HCT116 (cell line): Measurements from ENCODE around the gene INTS1.

Experiments used
- EZH2phosphoT487 ChIP-seq: fragments of 200-600 bp; IDR thresholded peaks from 2 replicates; pipeline ENCODE4 v1.6.1; 2018; ENCODE audit warnings: antibody characterized with exemption, borderline replicate concordance
- FOSL1 ChIP-seq: IDR thresholded peaks from 2 replicates; pipeline ENCODE4 v1.6.1; 2012; ENCODE audit warnings: low read depth
- POLR2A ChIP-seq: IDR thresholded peaks from 2 replicates; pipeline ENCODE4 v1.7.0; 2011; ENCODE audit warnings: borderline replicate concordance; ENCODE audit not compliant: insufficient read depth, insufficient read length; ENCODE audit errors: extremely low read depth
- POLR2AphosphoS5 ChIP-seq: IDR thresholded peaks from 2 replicates; pipeline ENCODE4 v1.6.1; 2011; ENCODE audit warnings: mild to moderate bottlenecking, low read depth, low read length, moderate library complexity
- RAD21 ChIP-seq: IDR thresholded peaks from 2 replicates; pipeline ENCODE4 v1.6.1; 2012; ENCODE audit warnings: low read depth, mild to moderate bottlenecking
- TF ChIP-seq, protein P1 (sequence below), 3 experiments: fragments of 200-600 bp in 1 of 3; sonication (generic) in 1 of 3; IDR thresholded peaks in 2 of 3; conservative IDR thresholded peaks in 1 of 3; 2 replicates each; pipeline ENCODE4 v1.5.1; 2012 to 2017; ENCODE audit warnings: low read depth in 2 of 3, low read length in 2 of 3, antibody characterized with exemption in 1 of 3, borderline replicate concordance in 1 of 3, control low read depth in 1 of 3, mild to moderate bottlenecking in 1 of 3, mixed read lengths in 1 of 3, mixed run types in 1 of 3, moderate library complexity in 1 of 3; ENCODE audit not compliant: insufficient read depth in 1 of 3
- TF ChIP-seq, protein P2 (sequence below): IDR thresholded peaks from 2 replicates; pipeline ENCODE4 v1.6.1; 2011; ENCODE audit warnings: mild to moderate bottlenecking, low read length, moderate library complexity; ENCODE audit not compliant: insufficient replicate concordance; ENCODE audit errors: extremely low read depth
- TF ChIP-seq, protein P3 (sequence below): IDR thresholded peaks from 2 replicates; pipeline ENCODE4 v1.6.1; 2012
- TF ChIP-seq, protein P4 (sequence below): IDR thresholded peaks from 2 replicates; pipeline ENCODE4 v1.6.1; 2012

DNA sequence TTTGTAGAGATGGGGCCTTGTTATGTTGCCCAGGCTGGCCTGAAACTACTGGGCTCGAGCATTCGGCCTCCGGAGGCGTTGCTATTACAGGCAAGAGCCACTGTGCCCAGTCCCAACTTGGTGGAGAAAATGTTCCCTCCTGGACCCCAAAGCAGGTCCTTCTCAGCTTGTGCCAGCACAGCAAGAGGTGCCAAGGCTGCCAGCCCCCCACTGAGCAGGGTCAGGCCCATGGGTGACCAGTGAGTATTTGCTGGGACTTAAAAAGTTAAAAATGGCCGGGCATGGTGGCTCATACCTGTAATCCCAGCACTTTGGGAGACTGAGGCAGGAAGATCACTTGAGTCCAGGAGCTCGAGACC, 30.9 kb upstream of the INTS1 start:
- TF ChIP-seq, protein P1, sequence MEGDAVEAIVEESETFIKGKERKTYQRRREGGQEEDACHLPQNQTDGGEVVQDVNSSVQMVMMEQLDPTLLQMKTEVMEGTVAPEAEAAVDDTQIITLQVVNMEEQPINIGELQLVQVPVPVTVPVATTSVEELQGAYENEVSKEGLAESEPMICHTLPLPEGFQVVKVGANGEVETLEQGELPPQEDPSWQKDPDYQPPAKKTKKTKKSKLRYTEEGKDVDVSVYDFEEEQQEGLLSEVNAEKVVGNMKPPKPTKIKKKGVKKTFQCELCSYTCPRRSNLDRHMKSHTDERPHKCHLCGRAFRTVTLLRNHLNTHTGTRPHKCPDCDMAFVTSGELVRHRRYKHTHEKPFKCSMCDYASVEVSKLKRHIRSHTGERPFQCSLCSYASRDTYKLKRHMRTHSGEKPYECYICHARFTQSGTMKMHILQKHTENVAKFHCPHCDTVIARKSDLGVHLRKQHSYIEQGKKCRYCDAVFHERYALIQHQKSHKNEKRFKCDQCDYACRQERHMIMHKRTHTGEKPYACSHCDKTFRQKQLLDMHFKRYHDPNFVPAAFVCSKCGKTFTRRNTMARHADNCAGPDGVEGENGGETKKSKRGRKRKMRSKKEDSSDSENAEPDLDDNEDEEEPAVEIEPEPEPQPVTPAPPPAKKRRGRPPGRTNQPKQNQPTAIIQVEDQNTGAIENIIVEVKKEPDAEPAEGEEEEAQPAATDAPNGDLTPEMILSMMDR (IDR thresholded peaks at IDR 0.05 in 2 of 3, conservative IDR thresholded peaks at IDR 0.05 in 1 of 3; ENCODE audit: borderline replicate concordance in 1 of 3, insufficient read depth in 1 of 3, low read depth in 2 of 3, low read length in 2 of 3) = no peak
- TF ChIP-seq RAD21 (no peak), EZH2phosphoT487 (no peak), POLR2A (no peak), POLR2AphosphoS5 (no peak), FOSL1 (no peak)
- TF ChIP-seq, protein P2, sequence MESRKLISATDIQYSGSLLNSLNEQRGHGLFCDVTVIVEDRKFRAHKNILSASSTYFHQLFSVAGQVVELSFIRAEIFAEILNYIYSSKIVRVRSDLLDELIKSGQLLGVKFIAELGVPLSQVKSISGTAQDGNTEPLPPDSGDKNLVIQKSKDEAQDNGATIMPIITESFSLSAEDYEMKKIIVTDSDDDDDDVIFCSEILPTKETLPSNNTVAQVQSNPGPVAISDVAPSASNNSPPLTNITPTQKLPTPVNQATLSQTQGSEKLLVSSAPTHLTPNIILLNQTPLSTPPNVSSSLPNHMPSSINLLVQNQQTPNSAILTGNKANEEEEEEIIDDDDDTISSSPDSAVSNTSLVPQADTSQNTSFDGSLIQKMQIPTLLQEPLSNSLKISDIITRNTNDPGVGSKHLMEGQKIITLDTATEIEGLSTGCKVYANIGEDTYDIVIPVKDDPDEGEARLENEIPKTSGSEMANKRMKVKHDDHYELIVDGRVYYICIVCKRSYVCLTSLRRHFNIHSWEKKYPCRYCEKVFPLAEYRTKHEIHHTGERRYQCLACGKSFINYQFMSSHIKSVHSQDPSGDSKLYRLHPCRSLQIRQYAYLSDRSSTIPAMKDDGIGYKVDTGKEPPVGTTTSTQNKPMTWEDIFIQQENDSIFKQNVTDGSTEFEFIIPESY = no peak
- TF ChIP-seq, protein P3, sequence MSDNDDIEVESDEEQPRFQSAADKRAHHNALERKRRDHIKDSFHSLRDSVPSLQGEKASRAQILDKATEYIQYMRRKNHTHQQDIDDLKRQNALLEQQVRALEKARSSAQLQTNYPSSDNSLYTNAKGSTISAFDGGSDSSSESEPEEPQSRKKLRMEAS = no peak
- TF ChIP-seq, protein P4, sequence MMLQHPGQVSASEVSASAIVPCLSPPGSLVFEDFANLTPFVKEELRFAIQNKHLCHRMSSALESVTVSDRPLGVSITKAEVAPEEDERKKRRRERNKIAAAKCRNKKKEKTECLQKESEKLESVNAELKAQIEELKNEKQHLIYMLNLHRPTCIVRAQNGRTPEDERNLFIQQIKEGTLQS = no peak
